Liver (tissue), 9 donors: Measurements from ENCODE around the gene DDX5. TPM values are rescaled to one million over a fixed set of nuclear protein-coding genes. Genes with fewer than 3 reads are reported as not detected.
A peak's percentile ranks its signal among the peaks of the same experiment; 100 is the strongest.

Experiments
- DNase-seq: peaks from one replicate; pipeline ENCODE4 v3.0.0-alpha.2; 2017; ENCODE audit warnings: low spot score
- H3K27ac ChIP-seq, 2 donors: one replicate each; pipeline ENCODE4 v1.7.0; 2013; ENCODE audit warnings: inconsistent platforms in 2 of 2, low read length in 2 of 2, control low read depth in 1 of 2, low read depth in 1 of 2, mild to moderate bottlenecking in 1 of 2
- H3K27me3 ChIP-seq, 4 donors: one replicate each; pipeline versions ENCODE4 v1.6.1 to v1.7.0; 2013; ENCODE audit warnings: low read length in 3 of 4, inconsistent platforms in 1 of 4, mild to moderate bottlenecking in 1 of 4, moderate library complexity in 1 of 4; ENCODE audit not compliant: control insufficient read depth in 4 of 4, insufficient read depth in 4 of 4
- H3K36me3 ChIP-seq, 4 donors: one replicate each; pipeline versions ENCODE4 v1.6.1 to v1.7.0; 2013; ENCODE audit warnings: low read length in 3 of 4, mild to moderate bottlenecking in 3 of 4, low read depth in 1 of 4, moderate library complexity in 1 of 4; ENCODE audit not compliant: control insufficient read depth in 4 of 4, insufficient read depth in 3 of 4
- H3K4me1 ChIP-seq, 4 donors: one replicate each; pipeline versions ENCODE4 v1.6.1 to v1.7.0; 2013; ENCODE audit warnings: low read length in 3 of 4, mild to moderate bottlenecking in 3 of 4, moderate library complexity in 1 of 4; ENCODE audit not compliant: control insufficient read depth in 4 of 4, insufficient read depth in 4 of 4
- H3K4me3 ChIP-seq, 3 donors: one replicate each; pipeline versions ENCODE4 v1.6.1 to v1.7.0; 2013; ENCODE audit warnings: low read length in 3 of 3, control low read depth in 1 of 3, low read depth in 1 of 3, mild to moderate bottlenecking in 1 of 3
- H3K9ac ChIP-seq, 2 donors: one replicate each; pipeline ENCODE4 v1.7.0; 2013; ENCODE audit warnings: low read length in 2 of 2, mild to moderate bottlenecking in 2 of 2, moderate library complexity in 2 of 2, control low read depth in 1 of 2, low read depth in 1 of 2
- H3K9me3 ChIP-seq, 4 donors: one replicate each; pipeline versions ENCODE4 v1.6.1 to v1.7.0; 2013; ENCODE audit warnings: low read length in 3 of 4; ENCODE audit not compliant: control insufficient read depth in 4 of 4
- ATF3 ChIP-seq: IDR thresholded peaks from 2 replicates; pipeline ENCODE4 v1.6.1; 2016; ENCODE audit warnings: antibody characterized with exemption
- EGR1 ChIP-seq, 2 donors: IDR thresholded peaks; 2 replicates each; pipeline ENCODE4 v1.6.1; 2016 to 2018; ENCODE audit warnings: antibody characterized with exemption in 2 of 2, low read depth in 2 of 2
- FOXA1 ChIP-seq: IDR thresholded peaks from 2 replicates; pipeline ENCODE4 v1.6.1; 2016; ENCODE audit warnings: antibody characterized with exemption
- FOXA2 ChIP-seq: IDR thresholded peaks from 2 replicates; pipeline ENCODE4 v1.6.1; 2016; ENCODE audit warnings: antibody characterized with exemption
- GABPA ChIP-seq, 2 donors: IDR thresholded peaks in 1 of 2; conservative IDR thresholded peaks in 1 of 2; 2 replicates each; pipeline ENCODE4 v1.6.1; 2016; ENCODE audit warnings: antibody characterized with exemption in 2 of 2, mild to moderate bottlenecking in 1 of 2, moderate library complexity in 1 of 2
- HNF4A ChIP-seq, 2 donors: conservative IDR thresholded peaks; 2 replicates each; pipeline ENCODE4 v1.6.1; 2016; ENCODE audit warnings: antibody characterized with exemption in 2 of 2, mild to moderate bottlenecking in 2 of 2
- HNF4G ChIP-seq: IDR thresholded peaks from 2 replicates; pipeline ENCODE4 v1.6.1; 2016; ENCODE audit warnings: antibody characterized with exemption
- JUND ChIP-seq, 2 donors: IDR thresholded peaks; 2 replicates each; pipeline ENCODE4 v1.6.1; 2016; ENCODE audit warnings: antibody characterized with exemption in 2 of 2
- NR2F2 ChIP-seq: IDR thresholded peaks from 2 replicates; pipeline ENCODE4 v1.6.1; 2016; ENCODE audit warnings: antibody characterized with exemption
- RAD21 ChIP-seq, 2 donors: IDR thresholded peaks; 2 replicates each; pipeline ENCODE4 v1.6.1; 2016; ENCODE audit warnings: antibody characterized with exemption in 2 of 2, mild to moderate bottlenecking in 2 of 2
- REST ChIP-seq: IDR thresholded peaks from 2 replicates; pipeline ENCODE4 v1.6.1; 2016; ENCODE audit warnings: antibody characterized with exemption, mild to moderate bottlenecking
- RXRA ChIP-seq, 2 donors: IDR thresholded peaks; 2 replicates each; pipeline ENCODE4 v1.6.1; 2017 to 2018; ENCODE audit warnings: antibody characterized with exemption in 2 of 2, mild to moderate bottlenecking in 1 of 2
- SP1 ChIP-seq: IDR thresholded peaks from 2 replicates; pipeline ENCODE4 v1.6.1; 2018; ENCODE audit warnings: antibody characterized with exemption, mild to moderate bottlenecking
- TAF1 ChIP-seq: conservative IDR thresholded peaks from 2 replicates; pipeline ENCODE4 v1.6.1; 2016; ENCODE audit warnings: antibody characterized with exemption, mild to moderate bottlenecking
- YY1 ChIP-seq: IDR thresholded peaks from 2 replicates; pipeline ENCODE4 v1.6.1; 2016; ENCODE audit warnings: antibody characterized with exemption, mild to moderate bottlenecking
- WGBS: extraction: QIAGEN DNeasy Blood & Tissue Kit; methylation state at CpG from one replicate; pipeline ENCODE4 v1.1.7; 2013; 5-methylcytosine and 5-hydroxymethylcytosine counted together
- polyA plus RNA-seq, 2 donors: library from polyadenylated mRNA; stranded (reverse) in 1 of 2; unstranded in 1 of 2; fragments of 200-250 nt in 1 of 2; fragments of >200 nt in 1 of 2; fragmentation: Nextera tagmentation in 1 of 2; extraction: Ambion mirVana in 1 of 2; gene quantifications; one replicate each; pipeline versions ENCODE4 v1.2.1 to v1.2.3, GENCODE V29; 2013 to 2015
- total RNA-seq, 2 donors: library from RNA; depleted of rRNA; stranded (reverse); fragments of >200 nt; gene quantifications; one replicate each; pipeline ENCODE4 v1.2.3, GENCODE V29; 2014
- TF ChIP-seq, protein P1 (sequence below): fragments of 150-350 bp; IDR thresholded peaks from 2 replicates; pipeline ENCODE4 v1.5.1; 2017; ENCODE audit warnings: improper control_type of control experiment, low read depth, low read length; ENCODE audit not compliant: missing input control
- TF ChIP-seq, protein P2 (sequence below): IDR thresholded peaks from 2 replicates; pipeline ENCODE4 v1.6.1; 2016; ENCODE audit warnings: antibody characterized with exemption
- TF ChIP-seq, protein P3 (sequence below): IDR thresholded peaks from 2 replicates; pipeline ENCODE4 v1.6.1; 2016; ENCODE audit warnings: antibody characterized with exemption
- donor health status: healthy.
- donor health status: healthy.
- donor health status: healthy.
- donor health status: healthy.
- donor health status: healthy.

Gene DDX5
- total and polyA plus RNA-seq, 4 donors, result 165 to 357 (median 289) TPM

DNA sequence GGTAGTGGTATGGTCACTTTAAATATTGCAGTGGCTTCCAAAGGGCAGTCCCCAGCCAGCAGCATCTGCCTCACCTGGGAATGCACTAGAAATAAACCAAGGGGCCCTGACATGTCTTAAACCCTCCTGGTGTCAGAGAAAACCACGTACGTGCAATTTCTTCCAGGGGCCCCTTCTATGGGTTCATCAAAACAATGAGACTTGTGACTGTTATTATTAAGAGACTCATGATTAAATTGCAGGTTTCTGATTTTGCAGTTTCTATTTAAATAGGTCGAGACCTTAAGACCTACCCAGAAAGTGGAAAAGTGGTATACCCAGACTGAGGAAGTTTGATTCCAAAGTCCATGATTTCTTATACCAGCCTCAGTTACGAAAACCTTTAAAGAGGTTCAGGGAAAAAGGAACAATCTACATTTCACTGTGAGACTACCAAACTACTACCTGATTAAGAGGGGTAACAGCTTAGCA lies 8.5 kb downstream of the DDX5 start:
- H3K9me3 ChIP-seq, result no peaks in the 10 kb centered on the region
- H3K4me3 ChIP-seq, result peak overlapping the region in 2 of 3 donors; percentile 88 to 94
- peaks cover 8 to 52% (median 40%) of the 10 kb centered on the region in 4 donors for H3K4me1 ChIP-seq
- peak overlapping the region; percentile 83 to 90 for H3K27ac ChIP-seq
- H3K36me3 ChIP-seq, result peaks cover 8 to 48% (median 43%) of the 10 kb centered on the region in 4 donors
- TF ChIP-seq HNF4A (conservative IDR thresholded peaks at IDR 0.05), result peak in 1 of 2 donors; percentile 22
- TF ChIP-seq SP1, result no peak
- WGBS, result 45% methylated on average over 4 of the region's 4 CpGs
- peak overlapping the region; percentile 56 to 87 for H3K9ac ChIP-seq
- no peaks in the 10 kb centered on the region for H3K27me3 ChIP-seq
- no peak for DNase-seq

GRCh38 chr17:64496786-64497564 lies 9.1 kb downstream of the DDX5 start, which contains the start of gene POLG2:
TSS of gene POLG2 (minus strand) at chr17:64497054. CDS start at chr17:64496968, 86 bp downstream.
- peak within 1 kb of the TSS; percentile 83 to 90 for H3K27ac ChIP-seq
- no peaks in the 10 kb centered on the region for H3K9me3 ChIP-seq
- H3K4me3 ChIP-seq, result peak within 1 kb of the TSS; percentile 88 to 94 (median 93)
- peaks cover 8 to 52% (median 38%) of the 10 kb centered on the region in 4 donors for H3K4me1 ChIP-seq
- WGBS, result under 1% methylated on average over 50 of the region's 50 CpGs
- DNase-seq, result peak; percentile 91
- H3K27me3 ChIP-seq, result no peaks in the 10 kb centered on the region
- TF ChIP-seq EGR1 (IDR thresholded peaks at IDR 0.05; ENCODE audit: low read depth in 2 of 2) (peak in 1 of 2 donors; percentile 26), RXRA (IDR thresholded peaks at IDR 0.05) (peak in 1 of 2 donors; percentile 16), SP1 (peak; percentile 43), FOXA2 (no peak), HNF4A (conservative IDR thresholded peaks at IDR 0.05) (no peak), NR2F2 (no peak), FOXA1 (no peak), JUND (IDR thresholded peaks at IDR 0.05) (peak in 1 of 2 donors; percentile 12), ATF3 (no peak), RAD21 (IDR thresholded peaks at IDR 0.05) (peak in 1 of 2 donors; percentile 33), REST (no peak), GABPA (IDR thresholded peaks at IDR 0.05 in 1 of 2, conservative IDR thresholded peaks at IDR 0.05 in 1 of 2) (peak; percentile 49 to 92), TAF1 (no peak), HNF4G (no peak), YY1 (peak; percentile 96)
- TF ChIP-seq, protein P1, sequence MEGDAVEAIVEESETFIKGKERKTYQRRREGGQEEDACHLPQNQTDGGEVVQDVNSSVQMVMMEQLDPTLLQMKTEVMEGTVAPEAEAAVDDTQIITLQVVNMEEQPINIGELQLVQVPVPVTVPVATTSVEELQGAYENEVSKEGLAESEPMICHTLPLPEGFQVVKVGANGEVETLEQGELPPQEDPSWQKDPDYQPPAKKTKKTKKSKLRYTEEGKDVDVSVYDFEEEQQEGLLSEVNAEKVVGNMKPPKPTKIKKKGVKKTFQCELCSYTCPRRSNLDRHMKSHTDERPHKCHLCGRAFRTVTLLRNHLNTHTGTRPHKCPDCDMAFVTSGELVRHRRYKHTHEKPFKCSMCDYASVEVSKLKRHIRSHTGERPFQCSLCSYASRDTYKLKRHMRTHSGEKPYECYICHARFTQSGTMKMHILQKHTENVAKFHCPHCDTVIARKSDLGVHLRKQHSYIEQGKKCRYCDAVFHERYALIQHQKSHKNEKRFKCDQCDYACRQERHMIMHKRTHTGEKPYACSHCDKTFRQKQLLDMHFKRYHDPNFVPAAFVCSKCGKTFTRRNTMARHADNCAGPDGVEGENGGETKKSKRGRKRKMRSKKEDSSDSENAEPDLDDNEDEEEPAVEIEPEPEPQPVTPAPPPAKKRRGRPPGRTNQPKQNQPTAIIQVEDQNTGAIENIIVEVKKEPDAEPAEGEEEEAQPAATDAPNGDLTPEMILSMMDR, result peak; percentile 26
- TF ChIP-seq, protein P2, sequence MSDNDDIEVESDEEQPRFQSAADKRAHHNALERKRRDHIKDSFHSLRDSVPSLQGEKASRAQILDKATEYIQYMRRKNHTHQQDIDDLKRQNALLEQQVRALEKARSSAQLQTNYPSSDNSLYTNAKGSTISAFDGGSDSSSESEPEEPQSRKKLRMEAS, result peak; percentile 64
- TF ChIP-seq, protein P3, sequence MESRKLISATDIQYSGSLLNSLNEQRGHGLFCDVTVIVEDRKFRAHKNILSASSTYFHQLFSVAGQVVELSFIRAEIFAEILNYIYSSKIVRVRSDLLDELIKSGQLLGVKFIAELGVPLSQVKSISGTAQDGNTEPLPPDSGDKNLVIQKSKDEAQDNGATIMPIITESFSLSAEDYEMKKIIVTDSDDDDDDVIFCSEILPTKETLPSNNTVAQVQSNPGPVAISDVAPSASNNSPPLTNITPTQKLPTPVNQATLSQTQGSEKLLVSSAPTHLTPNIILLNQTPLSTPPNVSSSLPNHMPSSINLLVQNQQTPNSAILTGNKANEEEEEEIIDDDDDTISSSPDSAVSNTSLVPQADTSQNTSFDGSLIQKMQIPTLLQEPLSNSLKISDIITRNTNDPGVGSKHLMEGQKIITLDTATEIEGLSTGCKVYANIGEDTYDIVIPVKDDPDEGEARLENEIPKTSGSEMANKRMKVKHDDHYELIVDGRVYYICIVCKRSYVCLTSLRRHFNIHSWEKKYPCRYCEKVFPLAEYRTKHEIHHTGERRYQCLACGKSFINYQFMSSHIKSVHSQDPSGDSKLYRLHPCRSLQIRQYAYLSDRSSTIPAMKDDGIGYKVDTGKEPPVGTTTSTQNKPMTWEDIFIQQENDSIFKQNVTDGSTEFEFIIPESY, result no peak
- H3K36me3 ChIP-seq, result peaks cover 8 to 42% (median 37%) of the 10 kb centered on the region in 4 donors
- H3K9ac ChIP-seq, result peak within 1 kb of the TSS; percentile 56 to 87
